ENCODE results near the gene FREM1.

Gene FREM1

GRCh38 chr9:14869671-14870070 is 40.6 kb downstream of the FREM1 start:
- DNase-seq (ENCODE audit: low spot score) = no peak

- no peak for DNase-seq (ENCODE audit: low spot score)
Observed at GRCh38 chr9:14868772-14869583, 41.2 kb downstream of the FREM1 start.

- DNase-seq (ENCODE audit: low spot score) = no peak
Observed at GRCh38 chr9:14868418-14868771, 41.8 kb downstream of the FREM1 start.

- no peak for DNase-seq (ENCODE audit: low spot score)
Observed at GRCh38 chr9:14866200-14866749, 44.0 kb downstream of the FREM1 start.

- no peak for DNase-seq (ENCODE audit: low spot score)
Observed at GRCh38 chr9:14864309-14864708, 45.9 kb downstream of the FREM1 start.

- no peak for DNase-seq (ENCODE audit: low spot score)
Observed at GRCh38 chr9:14863402-14863801, 46.8 kb downstream of the FREM1 start.

- no peak for DNase-seq (ENCODE audit: low spot score)
Observed at GRCh38 chr9:14857449-14858305, 52.6 kb downstream of the FREM1 start.

- DNase-seq (ENCODE audit: low spot score) = no peak
Observed at GRCh38 chr9:14849851-14850250, 60.4 kb downstream of the FREM1 start.

GRCh38 chr9:14849296-14849695 is 60.9 kb downstream of the FREM1 start:
- DNase-seq (ENCODE audit: low spot score) = no peak

- peak; percentile 73 for DNase-seq (ENCODE audit: low spot score)
Observed at GRCh38 chr9:14846871-14847311, 63.3 kb downstream of the FREM1 start.

GRCh38 chr9:14843163-14843562 is 67.1 kb downstream of the FREM1 start:
- no peak for DNase-seq (ENCODE audit: low spot score)

GRCh38 chr9:14842269-14842668 is 68.0 kb downstream of the FREM1 start:
- no peak for DNase-seq (ENCODE audit: low spot score)

- no peak for DNase-seq (ENCODE audit: low spot score)
Observed at GRCh38 chr9:14838701-14839100, 71.5 kb downstream of the FREM1 start.

GRCh38 chr9:14836885-14837284 is 73.3 kb downstream of the FREM1 start:
- no peak for DNase-seq (ENCODE audit: low spot score)

- DNase-seq (ENCODE audit: low spot score) = no peak
Observed at GRCh38 chr9:14831661-14832060, 78.6 kb downstream of the FREM1 start.

- DNase-seq (ENCODE audit: low spot score) = no peak
Observed at GRCh38 chr9:14831074-14831473, 79.2 kb downstream of the FREM1 start.

GRCh38 chr9:14830057-14830456 is 80.2 kb downstream of the FREM1 start:
- no peak for DNase-seq (ENCODE audit: low spot score)

GRCh38 chr9:14829204-14829603 is 81.0 kb downstream of the FREM1 start:
- no peak for DNase-seq (ENCODE audit: low spot score)

- DNase-seq (ENCODE audit: low spot score) = no peak
Observed at GRCh38 chr9:14827805-14828204, 82.4 kb downstream of the FREM1 start.

GRCh38 chr9:14824481-14824880 is 85.7 kb downstream of the FREM1 start:
- no peak for DNase-seq (ENCODE audit: low spot score)

- DNase-seq (ENCODE audit: low spot score) = no peak
Observed at GRCh38 chr9:14823800-14824199, 86.4 kb downstream of the FREM1 start.

- no peak for DNase-seq (ENCODE audit: low spot score)
Observed at GRCh38 chr9:14822666-14823065, 87.6 kb downstream of the FREM1 start.

GRCh38 chr9:14819183-14819582 is 91.0 kb downstream of the FREM1 start:
- no peak for DNase-seq (ENCODE audit: low spot score)

Measured in germinal center (tissue), 1 donor.